ENCODE measurements around the gene ITSN1. TPM values are rescaled to one million over a fixed set of nuclear protein-coding genes. Genes with fewer than 3 reads are reported as not detected.

The ITSN1 gene
- total RNA-seq, 1 experiment from 2014 or later = 42.6 TPM

GRCh38 chr21:33902349-33902748 is 260.0 kb downstream of the ITSN1 start:
- ChIA-PET CTCF (interaction anchor here (0.5 to 3.5 kb wide), 4 partner anchors 10 to 266 kb away, joined by 3 to 21 read pairs (median 6); no protein-coding TSS in a partner anchor), POLR2A (interaction anchor here (0.7 to 2.0 kb wide), 7 partner anchors 10 to 458 kb away, joined by 3 to 7 read pairs (median 3); partner anchors contain the start of gene ATP5PO)
- H3K27me3 Mint-ChIP-seq (ENCODE audit: insufficient read depth, unreplicated experiment) = no peaks in the 10 kb centered on the region
- H3K4me3 Mint-ChIP-seq (ENCODE audit: unreplicated experiment) = no peak overlapping the region
- H3K36me3 Mint-ChIP-seq (ENCODE audit: insufficient read depth, unreplicated experiment) = peaks cover 66% of the 10 kb centered on the region
- no peak for TF ChIP-seq CTCF (IDR thresholded peaks at IDR 0.05; ENCODE audit: unreplicated experiment)
- no TSS peak for BruUV-seq (replicated peaks)
- no peak overlapping the region for H3K27ac Mint-ChIP-seq (ENCODE audit: low read depth, unreplicated experiment)
- no peaks in the 10 kb centered on the region for H3K9me3 Mint-ChIP-seq (ENCODE audit: unreplicated experiment)
- no peaks in the 10 kb centered on the region for H3K4me1 Mint-ChIP-seq (ENCODE audit: insufficient read depth, unreplicated experiment)
- no peak for DNase-seq (ENCODE audit: unreplicated experiment)
- intact Hi-C loops (cut with micrococcal nuclease) = no loop called here

- Mint-ChIP-seq H3K4me1 (ENCODE audit: insufficient read depth, unreplicated experiment) (no peaks in the 10 kb centered on the region), H3K4me3 (ENCODE audit: unreplicated experiment) (no peak overlapping the region), H3K36me3 (ENCODE audit: insufficient read depth, unreplicated experiment) (peaks cover 83% of the 10 kb centered on the region), H3K27me3 (ENCODE audit: insufficient read depth, unreplicated experiment) (no peaks in the 10 kb centered on the region), H3K9me3 (ENCODE audit: unreplicated experiment) (no peaks in the 10 kb centered on the region), H3K27ac (ENCODE audit: low read depth, unreplicated experiment) (no peak overlapping the region)
- no TSS peak for BruUV-seq (replicated peaks)
- CTCF ChIA-PET = interaction anchor here (2.1 to 3.5 kb wide), 2 partner anchors 9 to 298 kb away, joined by 4 to 21 read pairs; no protein-coding TSS in a partner anchor
- TF ChIP-seq CTCF (IDR thresholded peaks at IDR 0.05; ENCODE audit: unreplicated experiment) = no peak
- intact Hi-C loops (cut with micrococcal nuclease) = no loop called here
- DNase-seq (ENCODE audit: unreplicated experiment) = no peak
- POLR2A ChIA-PET = interaction anchor here (1.1 kb wide), 1 partner anchor 11 kb away, joined by 5 read pairs; the partner anchor contains the start of gene ATP5PO
These were observed 261.7 kb downstream of the ITSN1 start for GRCh38 chr21:33904041-33904440.

GRCh38 chr21:33908760-33909159 is 266.5 kb downstream of the ITSN1 start:
- CTCF ChIA-PET = no interaction called here
- no TSS peak for BruUV-seq (replicated peaks)
- Mint-ChIP-seq H3K4me3 (ENCODE audit: unreplicated experiment) (no peak overlapping the region), H3K27ac (ENCODE audit: low read depth, unreplicated experiment) (no peak overlapping the region), H3K9me3 (ENCODE audit: unreplicated experiment) (no peaks in the 10 kb centered on the region), H3K27me3 (ENCODE audit: insufficient read depth, unreplicated experiment) (no peaks in the 10 kb centered on the region), H3K36me3 (ENCODE audit: insufficient read depth, unreplicated experiment) (peaks cover 93% of the 10 kb centered on the region), H3K4me1 (ENCODE audit: insufficient read depth, unreplicated experiment) (peaks cover 4% of the 10 kb centered on the region)
- no peak for DNase-seq (ENCODE audit: unreplicated experiment)
- POLR2A ChIA-PET = interaction anchor here (1.1 to 1.2 kb wide), 2 partner anchors 9 to 365 kb away, joined by 3 read pairs; no protein-coding TSS in a partner anchor
- intact Hi-C loops (cut with micrococcal nuclease) = no loop called here
- no peak for TF ChIP-seq CTCF (IDR thresholded peaks at IDR 0.05; ENCODE audit: unreplicated experiment)

- DNase-seq (ENCODE audit: unreplicated experiment) = no peak
- no peaks in the 10 kb centered on the region for H3K9me3 Mint-ChIP-seq (ENCODE audit: unreplicated experiment)
- H3K36me3 Mint-ChIP-seq (ENCODE audit: insufficient read depth, unreplicated experiment) = peaks cover 91% of the 10 kb centered on the region
- BruUV-seq (replicated peaks) = no TSS peak
- no peak overlapping the region for H3K4me3 Mint-ChIP-seq (ENCODE audit: unreplicated experiment)
- H3K4me1 Mint-ChIP-seq (ENCODE audit: insufficient read depth, unreplicated experiment) = peaks cover 11% of the 10 kb centered on the region
- POLR2A ChIA-PET = no interaction called here
- H3K27me3 Mint-ChIP-seq (ENCODE audit: insufficient read depth, unreplicated experiment) = no peaks in the 10 kb centered on the region
- intact Hi-C loops (cut with micrococcal nuclease) = no loop called here
- CTCF ChIA-PET = no interaction called here
- H3K27ac Mint-ChIP-seq (ENCODE audit: low read depth, unreplicated experiment) = no peak overlapping the region
- TF ChIP-seq CTCF (IDR thresholded peaks at IDR 0.05; ENCODE audit: unreplicated experiment) = no peak
These were observed 267.5 kb downstream of the ITSN1 start for GRCh38 chr21:33909756-33910155.

Measured in MCF 10A (cell line).